CD14-positive monocyte (primary cell): ENCODE measurements around the gene KIF4A. TPM values are rescaled to one million over a fixed set of nuclear protein-coding genes. Genes with fewer than 3 reads are reported as not detected.

ENCODE experiments used
- DNase-seq, 3 donors: peaks; one replicate each; pipeline ENCODE4 v3.0.0-alpha.2; 2011 to 2022
- H2AFZ ChIP-seq: 2 replicates; pipeline ENCODE4 v1.6.0; 2012; ENCODE audit warnings: mild to moderate bottlenecking, low read depth, low read length, inconsistent platforms; ENCODE audit not compliant: insufficient read depth, poor library complexity, severe bottlenecking
- H3K27ac ChIP-seq, 2 donors: 1 replicate in 1 of 2; 2 replicates in 1 of 2; pipeline ENCODE4 v1.5.1; 2012 to 2013; ENCODE audit warnings: low read length in 2 of 2, control low read depth in 1 of 2, inconsistent platforms in 1 of 2, low read depth in 1 of 2, mild to moderate bottlenecking in 1 of 2
- H3K27me3 ChIP-seq, 2 donors: one replicate each; pipeline versions ENCODE4 v1.6.0 to v1.6.1; 2011 to 2013; ENCODE audit warnings: low read length in 2 of 2; ENCODE audit not compliant: control insufficient read depth in 2 of 2, insufficient read depth in 2 of 2
- H3K36me3 ChIP-seq, 2 donors: replicated peaks in 1 of 2; 1 replicate in 1 of 2; 2 replicates in 1 of 2; pipeline versions ENCODE4 v1.5.1 to v1.6.1; 2012 to 2013; ENCODE audit warnings: low read length in 2 of 2, control low read depth in 1 of 2, inconsistent platforms in 1 of 2, mild to moderate bottlenecking in 1 of 2; ENCODE audit not compliant: insufficient read depth in 2 of 2, control insufficient read depth in 1 of 2
- H3K4me1 ChIP-seq, 2 donors: 1 replicate in 1 of 2; 2 replicates in 1 of 2; pipeline versions ENCODE4 v1.5.1 to v1.6.1; 2012 to 2013; ENCODE audit warnings: low read length in 2 of 2, control low read depth in 1 of 2, inconsistent platforms in 1 of 2, mild to moderate bottlenecking in 1 of 2, moderate library complexity in 1 of 2; ENCODE audit not compliant: insufficient read depth in 2 of 2, control insufficient read depth in 1 of 2
- H3K4me2 ChIP-seq: replicated peaks from 2 replicates; pipeline ENCODE3; 2012; ENCODE audit warnings: low read length, moderate library complexity, mild to moderate bottlenecking; ENCODE audit not compliant: poor library complexity, severe bottlenecking; ENCODE audit errors: extremely low read depth
- H3K4me3 ChIP-seq, 3 experiments: fragments of 200-600 bp in 1 of 3; sonication (generic) in 1 of 3; replicated peaks in 1 of 3; 1 replicate in 2 of 3; 2 replicates in 1 of 3; pipeline ENCODE4 v1.5.1; 2011 to 2013; ENCODE audit warnings: low read length in 3 of 3, mild to moderate bottlenecking in 3 of 3, control low read depth in 2 of 3, low read depth in 2 of 3, inconsistent platforms in 1 of 3, moderate library complexity in 1 of 3
- H3K79me2 ChIP-seq: 2 replicates; pipeline ENCODE4 v1.6.0; 2012; ENCODE audit warnings: mild to moderate bottlenecking, control low read depth, inconsistent platforms, low read length, moderate library complexity; ENCODE audit not compliant: insufficient read depth
- H3K9ac ChIP-seq: 2 replicates; pipeline ENCODE4 v1.6.0; 2017; ENCODE audit warnings: low read length, mild to moderate bottlenecking; ENCODE audit not compliant: insufficient read depth, poor library complexity, severe bottlenecking
- H3K9me3 ChIP-seq, 2 donors: replicated peaks in 1 of 2; 1 replicate in 1 of 2; 2 replicates in 1 of 2; pipeline versions ENCODE4 v1.5.1 to v1.6.1; 2012 to 2013; ENCODE audit warnings: low read length in 2 of 2, control low read depth in 1 of 2; ENCODE audit not compliant: control insufficient read depth in 1 of 2, insufficient read depth in 1 of 2
- H4K20me1 ChIP-seq: 2 replicates; pipeline ENCODE4 v1.6.0; 2012; ENCODE audit warnings: mild to moderate bottlenecking, low read length, control low read depth, moderate library complexity; ENCODE audit not compliant: insufficient read depth
- H3K27ac Mint-ChIP-seq, 7 donors: one replicate each; pipeline ENCODE4 v1.8.0; 2020; ENCODE audit warnings: mild to moderate bottlenecking in 7 of 7, mixed read lengths in 7 of 7, moderate library complexity in 6 of 7, inconsistent platforms in 2 of 7
- H3K27me3 Mint-ChIP-seq, 3 donors: one replicate each; pipeline ENCODE4 v1.8.0; 2021 to 2022; ENCODE audit warnings: low read depth in 3 of 3, mild to moderate bottlenecking in 3 of 3, mixed read lengths in 3 of 3, moderate library complexity in 3 of 3, inconsistent platforms in 1 of 3
- H3K36me3 Mint-ChIP-seq, 2 donors: one replicate each; pipeline ENCODE4 v1.8.0; 2020; ENCODE audit warnings: mixed read lengths in 2 of 2, inconsistent platforms in 1 of 2, mild to moderate bottlenecking in 1 of 2
- H3K4me1 Mint-ChIP-seq: one replicate; pipeline ENCODE4 v1.8.0; 2020; ENCODE audit warnings: mild to moderate bottlenecking, mixed read lengths
- H3K4me3 Mint-ChIP-seq, 2 donors: one replicate each; pipeline ENCODE4 v1.8.0; 2020; ENCODE audit warnings: mild to moderate bottlenecking in 2 of 2, mixed read lengths in 2 of 2, moderate library complexity in 1 of 2
- H3K9me3 Mint-ChIP-seq, 7 donors: one replicate each; pipeline ENCODE4 v1.8.0; 2020 to 2022; ENCODE audit warnings: mixed read lengths in 7 of 7, mild to moderate bottlenecking in 6 of 7, moderate library complexity in 6 of 7, inconsistent platforms in 2 of 7
- WGBS: methylation state at CpG from one replicate; pipeline ENCODE4 v1.1.5; 2013; ENCODE audit warnings: missing lambda C conversion rate; ENCODE audit not compliant: insufficient coverage; 5-methylcytosine and 5-hydroxymethylcytosine counted together
- intact Hi-C, 2 donors: fragments of 100-400 bp; cut with micrococcal nuclease; formaldehyde crosslinking; loops; one replicate each; pipeline versions ENCODE4 v1.15.0 to v1.15.1; 2023
- polyA plus RNA-seq, 3 donors: library from polyadenylated mRNA; depleted of rRNA in 1 of 3; unstranded in 2 of 3; stranded (reverse) in 1 of 3; fragments of 300-500 nt in 2 of 3; fragments of >200 nt in 1 of 3; fragmentation: Illumina TruSeq in 2 of 3; gene quantifications; 1 replicate in 2 of 3; 2 replicates in 1 of 3; pipeline ENCODE4 v1.2.3, GENCODE V29; 2012 to 2021
- TF ChIP-seq, protein P1 (sequence below): fragments of 200-600 bp; IDR thresholded peaks from one replicate; pipeline ENCODE4 v1.8.0; 2022; ENCODE audit warnings: antibody characterized with exemption, mild to moderate bottlenecking

The KIF4A gene
- polyA plus RNA-seq, 3 donors = 0.03 TPM; not detected in 2

DNA sequence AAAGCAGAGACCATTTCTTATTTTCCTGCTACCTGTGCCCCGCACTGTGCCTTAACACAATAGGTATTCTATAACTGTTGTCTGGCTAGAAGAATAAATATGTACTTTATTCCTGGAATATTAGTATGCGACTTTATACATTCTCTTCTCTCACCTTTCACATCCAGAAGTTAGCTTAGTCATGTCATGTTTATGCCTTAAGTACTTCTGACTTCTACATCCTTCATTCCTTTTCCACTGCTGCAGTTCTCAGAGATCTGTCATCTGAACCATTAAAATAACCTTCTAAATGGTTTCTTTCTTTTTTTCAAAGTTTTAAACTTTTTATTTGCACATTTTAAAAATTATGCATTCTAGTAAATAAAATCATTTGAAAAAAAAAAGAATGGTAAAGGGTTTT, 34.4 kb downstream of the KIF4A start:
- H3K4me3 ChIP-seq = no peak overlapping the region
- Mint-ChIP-seq H3K27me3 (peaks cover 0 to 4% (median 0%) of the 10 kb centered on the region in 3 donors), H3K4me3 (no peak overlapping the region), H3K9me3 (no peaks in the 10 kb centered on the region), H3K27ac (no peak overlapping the region), H3K36me3 (peaks cover 2 to 10% of the 10 kb centered on the region in 2 donors), H3K4me1 (no peaks in the 10 kb centered on the region)
- H3K79me2 ChIP-seq = no peaks in the 10 kb centered on the region
- H3K4me2 ChIP-seq = no peak overlapping the region
- no peak overlapping the region for H3K27ac ChIP-seq
- no peaks in the 10 kb centered on the region for H3K27me3 ChIP-seq
- H4K20me1 ChIP-seq = no peaks in the 10 kb centered on the region
- no peak overlapping the region for H3K9ac ChIP-seq
- H3K4me1 ChIP-seq = no peaks in the 10 kb centered on the region
- intact Hi-C loops = no loop called here
- no peak for DNase-seq
- H2AFZ ChIP-seq = no peak overlapping the region
- peaks cover 0 to 17% of the 10 kb centered on the region in 2 donors for H3K36me3 ChIP-seq
- TF ChIP-seq, protein P1, sequence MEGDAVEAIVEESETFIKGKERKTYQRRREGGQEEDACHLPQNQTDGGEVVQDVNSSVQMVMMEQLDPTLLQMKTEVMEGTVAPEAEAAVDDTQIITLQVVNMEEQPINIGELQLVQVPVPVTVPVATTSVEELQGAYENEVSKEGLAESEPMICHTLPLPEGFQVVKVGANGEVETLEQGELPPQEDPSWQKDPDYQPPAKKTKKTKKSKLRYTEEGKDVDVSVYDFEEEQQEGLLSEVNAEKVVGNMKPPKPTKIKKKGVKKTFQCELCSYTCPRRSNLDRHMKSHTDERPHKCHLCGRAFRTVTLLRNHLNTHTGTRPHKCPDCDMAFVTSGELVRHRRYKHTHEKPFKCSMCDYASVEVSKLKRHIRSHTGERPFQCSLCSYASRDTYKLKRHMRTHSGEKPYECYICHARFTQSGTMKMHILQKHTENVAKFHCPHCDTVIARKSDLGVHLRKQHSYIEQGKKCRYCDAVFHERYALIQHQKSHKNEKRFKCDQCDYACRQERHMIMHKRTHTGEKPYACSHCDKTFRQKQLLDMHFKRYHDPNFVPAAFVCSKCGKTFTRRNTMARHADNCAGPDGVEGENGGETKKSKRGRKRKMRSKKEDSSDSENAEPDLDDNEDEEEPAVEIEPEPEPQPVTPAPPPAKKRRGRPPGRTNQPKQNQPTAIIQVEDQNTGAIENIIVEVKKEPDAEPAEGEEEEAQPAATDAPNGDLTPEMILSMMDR = no peak
- no peaks in the 10 kb centered on the region for H3K9me3 ChIP-seq
- no CpG with 5 or more reads among the region's 2 CpGs for WGBS

DNA sequence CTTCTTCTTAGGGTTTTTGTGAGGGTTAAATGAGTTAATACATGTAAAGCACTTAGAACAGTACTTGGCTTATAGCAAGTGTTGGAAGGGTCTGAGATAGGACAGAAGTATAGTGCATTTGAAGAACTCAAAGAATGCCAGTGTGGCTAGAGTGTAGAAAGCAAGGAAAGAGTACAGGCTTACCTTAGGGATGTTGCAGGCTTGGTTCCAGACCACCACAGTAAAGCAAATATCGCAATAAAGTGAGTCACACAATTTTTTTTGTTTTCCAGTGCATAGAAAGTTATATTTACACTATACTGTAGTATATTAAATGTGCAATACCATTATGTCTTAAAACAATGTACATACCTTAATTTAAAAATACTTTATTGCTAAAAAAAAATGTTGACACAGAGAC, 41.3 kb downstream of the KIF4A start:
- TF ChIP-seq, protein P1 = no peak
- intact Hi-C loops = no loop called here
- Mint-ChIP-seq H3K27me3 (peaks cover 0 to 4% (median 0%) of the 10 kb centered on the region in 3 donors), H3K36me3 (peaks cover 19 to 34% of the 10 kb centered on the region in 2 donors), H3K27ac (no peak overlapping the region), H3K4me3 (no peak overlapping the region), H3K4me1 (no peaks in the 10 kb centered on the region), H3K9me3 (no peaks in the 10 kb centered on the region)
- Histone ChIP-seq H4K20me1 (no peaks in the 10 kb centered on the region), H3K79me2 (no peaks in the 10 kb centered on the region), H3K4me3 (no peak overlapping the region), H3K4me2 (no peak overlapping the region), H3K9me3 (no peaks in the 10 kb centered on the region), H2AFZ (no peak overlapping the region), H3K27ac (no peak overlapping the region), H3K4me1 (no peaks in the 10 kb centered on the region), H3K9ac (no peak overlapping the region), H3K36me3 (peaks cover 7 to 65% of the 10 kb centered on the region in 2 donors), H3K27me3 (no peaks in the 10 kb centered on the region)
- DNase-seq = no peak
- no CpG with 5 or more reads among the region's 1 CpG for WGBS
